ENCODE measurements around the gene BTBD2. TPM values are rescaled to one million over a fixed set of nuclear protein-coding genes. Genes with fewer than 3 reads are reported as not detected.

The BTBD2 gene
- total RNA-seq, 1 experiment from 2014 or later = 36.4 TPM

- Histone ChIP-seq H3K4me3 (no peak overlapping the region), H3K9me3 (no peaks in the 10 kb centered on the region), H3K27me3 (no peaks in the 10 kb centered on the region), H3K36me3 (no peaks in the 10 kb centered on the region)
- no peak for DNase-seq
Measured at GRCh38 chr19:1984357-1984756, 31.2 kb downstream of the BTBD2 start.

GRCh38 chr19:1981253-1981652, 34.3 kb downstream of the BTBD2 start:
- Histone ChIP-seq H3K9me3 (no peaks in the 10 kb centered on the region), H3K27me3 (no peaks in the 10 kb centered on the region), H3K36me3 (no peaks in the 10 kb centered on the region), H3K4me3 (no peak overlapping the region)
- DNase-seq = no peak

DNA sequence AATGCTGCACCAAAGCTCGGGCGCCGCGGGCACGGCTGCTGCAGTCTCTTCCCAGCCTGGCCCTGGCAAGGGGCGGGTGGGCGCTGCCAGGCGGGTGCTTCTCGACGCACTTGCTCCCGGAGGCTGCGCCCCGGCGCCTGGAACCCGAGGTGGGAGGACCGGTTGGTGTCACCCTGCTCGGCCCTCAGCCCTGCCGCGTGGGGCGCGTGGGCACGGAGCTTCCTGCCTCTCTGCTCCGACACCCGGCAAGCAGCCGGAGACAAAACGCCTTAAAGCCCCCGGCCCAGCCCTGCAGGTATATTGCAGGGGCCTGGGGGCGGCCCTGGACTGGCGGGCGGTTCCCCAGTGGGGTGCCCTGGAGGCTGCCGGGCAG, 34.7 kb downstream of the BTBD2 start:
- Histone ChIP-seq H3K4me3 (no peak overlapping the region), H3K36me3 (no peaks in the 10 kb centered on the region), H3K9me3 (no peaks in the 10 kb centered on the region), H3K27me3 (no peaks in the 10 kb centered on the region)
- no peak for DNase-seq

DNA sequence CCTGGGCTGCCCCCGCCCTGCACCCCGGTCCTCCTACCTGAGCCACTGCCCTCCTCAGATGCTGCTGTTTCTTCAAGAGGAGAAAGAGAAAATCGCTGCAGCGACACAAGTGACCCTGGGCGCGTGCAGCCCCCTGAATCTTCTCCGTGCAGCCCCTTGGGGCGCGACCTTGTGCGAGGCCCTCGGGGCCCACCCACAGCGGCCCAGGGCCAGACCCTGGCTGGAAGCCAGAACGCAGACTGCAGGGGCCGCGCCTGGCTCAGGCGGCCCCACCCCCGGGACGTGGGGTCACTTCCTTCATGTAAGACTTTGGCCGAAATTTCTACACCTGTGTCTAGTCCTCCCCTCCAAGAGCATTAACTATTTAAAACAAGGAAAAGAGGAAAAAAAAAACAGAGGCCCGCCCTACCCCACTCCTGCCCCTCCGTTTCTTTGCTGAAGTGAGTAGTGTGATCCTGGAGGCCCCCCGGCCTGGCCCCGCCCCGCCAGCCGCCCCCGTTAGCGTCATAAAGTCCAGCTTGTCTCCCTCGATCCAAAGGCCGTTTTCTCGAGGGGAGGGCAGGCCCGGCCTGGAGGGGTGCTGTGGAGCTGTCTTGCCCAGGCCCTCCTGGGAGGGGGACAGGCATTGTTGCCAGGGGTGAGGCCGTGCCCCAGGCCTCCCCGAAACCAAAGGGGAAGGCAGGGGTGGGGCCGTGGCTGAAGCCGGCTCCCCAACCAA, 35.3 kb downstream of the BTBD2 start:
- H3K9me3 ChIP-seq = no peaks in the 10 kb centered on the region
- no peaks in the 10 kb centered on the region for H3K27me3 ChIP-seq
- no peak for DNase-seq
- no peak overlapping the region for H3K4me3 ChIP-seq
- H3K36me3 ChIP-seq = no peaks in the 10 kb centered on the region

GRCh38 chr19:1979642-1980041, 35.9 kb downstream of the BTBD2 start:
- Histone ChIP-seq H3K36me3 (no peaks in the 10 kb centered on the region), H3K27me3 (no peaks in the 10 kb centered on the region), H3K4me3 (no peak overlapping the region), H3K9me3 (no peaks in the 10 kb centered on the region)
- DNase-seq = no peak

DNA sequence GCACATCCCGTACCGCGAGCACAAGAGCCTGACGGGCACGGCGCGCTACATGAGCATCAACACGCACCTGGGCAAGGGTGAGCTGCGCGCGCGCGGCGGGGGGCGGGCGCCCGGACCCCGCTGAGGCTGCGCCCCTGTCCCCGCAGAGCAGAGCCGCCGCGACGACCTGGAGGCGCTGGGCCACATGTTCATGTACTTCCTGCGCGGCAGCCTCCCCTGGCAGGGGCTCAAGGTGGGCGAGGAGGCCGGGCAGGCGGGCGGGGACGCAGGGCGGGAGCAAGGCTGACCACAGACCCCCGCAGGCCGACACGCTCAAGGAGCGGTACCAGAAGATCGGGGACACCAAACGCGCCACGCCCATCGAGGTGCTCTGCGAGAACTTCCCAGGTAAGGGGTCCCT, 36.5 kb downstream of the BTBD2 start:
- H3K4me3 ChIP-seq = no peak overlapping the region
- no peak for DNase-seq
- H3K27me3 ChIP-seq = no peaks in the 10 kb centered on the region
- no peaks in the 10 kb centered on the region for H3K36me3 ChIP-seq
- H3K9me3 ChIP-seq = no peaks in the 10 kb centered on the region

DNA sequence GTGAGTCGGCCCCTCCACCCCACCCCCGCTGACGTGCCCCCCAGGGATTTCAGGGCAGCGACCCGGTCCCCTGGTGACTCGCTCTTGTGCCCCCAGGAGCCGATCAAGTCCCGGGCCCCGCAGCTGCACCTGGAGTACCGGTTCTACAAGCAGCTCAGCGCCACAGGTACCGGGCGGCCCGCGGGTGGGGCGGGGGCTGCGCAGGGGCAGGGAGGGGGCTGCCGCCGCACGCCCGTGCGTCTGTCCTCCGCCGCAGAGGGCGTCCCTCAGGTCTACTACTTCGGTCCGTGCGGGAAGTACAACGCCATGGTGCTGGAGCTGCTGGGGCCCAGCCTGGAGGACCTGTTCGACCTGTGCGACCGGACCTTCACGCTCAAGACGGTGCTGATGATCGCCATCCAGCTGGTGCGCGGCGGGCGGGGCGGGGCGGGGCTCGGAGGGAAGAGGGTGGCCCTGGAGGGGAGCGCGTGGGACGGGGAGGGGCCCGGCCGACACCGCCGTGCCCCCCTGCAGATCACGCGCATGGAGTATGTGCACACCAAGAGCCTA, 37.1 kb downstream of the BTBD2 start:
- H3K4me3 ChIP-seq = no peak overlapping the region
- no peaks in the 10 kb centered on the region for H3K36me3 ChIP-seq
- no peaks in the 10 kb centered on the region for H3K9me3 ChIP-seq
- DNase-seq = no peak
- H3K27me3 ChIP-seq = no peaks in the 10 kb centered on the region

- H3K36me3 ChIP-seq = no peaks in the 10 kb centered on the region
- DNase-seq = no peak
- H3K27me3 ChIP-seq = no peaks in the 10 kb centered on the region
- H3K9me3 ChIP-seq = no peaks in the 10 kb centered on the region
- H3K4me3 ChIP-seq = no peak overlapping the region
Measured at GRCh38 chr19:1977120-1977519, 38.4 kb downstream of the BTBD2 start.

DNA sequence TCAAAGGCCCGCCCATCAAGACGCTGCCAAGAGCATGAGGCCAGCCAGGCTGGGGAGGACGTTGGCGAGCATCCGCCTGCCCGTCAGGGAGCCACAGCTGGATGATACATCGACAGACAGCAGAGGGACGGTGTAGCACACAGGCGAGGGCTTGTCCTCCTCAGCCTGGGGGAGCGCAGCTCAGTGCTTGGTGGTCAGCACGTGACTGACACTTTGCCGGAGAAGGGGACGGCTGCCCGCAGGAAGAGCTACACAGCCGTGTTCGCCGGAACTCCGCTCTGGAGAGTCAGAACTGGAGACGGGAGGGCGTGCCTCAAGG, 40.4 kb downstream of the BTBD2 start:
- Histone ChIP-seq H3K27me3 (no peaks in the 10 kb centered on the region), H3K9me3 (no peaks in the 10 kb centered on the region), H3K36me3 (no peaks in the 10 kb centered on the region), H3K4me3 (no peak overlapping the region)
- DNase-seq = no peak

GRCh38 chr19:1974381-1975161, 40.9 kb downstream of the BTBD2 start:
- DNase-seq = no peak
- Histone ChIP-seq H3K36me3 (no peaks in the 10 kb centered on the region), H3K27me3 (no peaks in the 10 kb centered on the region)

DNA sequence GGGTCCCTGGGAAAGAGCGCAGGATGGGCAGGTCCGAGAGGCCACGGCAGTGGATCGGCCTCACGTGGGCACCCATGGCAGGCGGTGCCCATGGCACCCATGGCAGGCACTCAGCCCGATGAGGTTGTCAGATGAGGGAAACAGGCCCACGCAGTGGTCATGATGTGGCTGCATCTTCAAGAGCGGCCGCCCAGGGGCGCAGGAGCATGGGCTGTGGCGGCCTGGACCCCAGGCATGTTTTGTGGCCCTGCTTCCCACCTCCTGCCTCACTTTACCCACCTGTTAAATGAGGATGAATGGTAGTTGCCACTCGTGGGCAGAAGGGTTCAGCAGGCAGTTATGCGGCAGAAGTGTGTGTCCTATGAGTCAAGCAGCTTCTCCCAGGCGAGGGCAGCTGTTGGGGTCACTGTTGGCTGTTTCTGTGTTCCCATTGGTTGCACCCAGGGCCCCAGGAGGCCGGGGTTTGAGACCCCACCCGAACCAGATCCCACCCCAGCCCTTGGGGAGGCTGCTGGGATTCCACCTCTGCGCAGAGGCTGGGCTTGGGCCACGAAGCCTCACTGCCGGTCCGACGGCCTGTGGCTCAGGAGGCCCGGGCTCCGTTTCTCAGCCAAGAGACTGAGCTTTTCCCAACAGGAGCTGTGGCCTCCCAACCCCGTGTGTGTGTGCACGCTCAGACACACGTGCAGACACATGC, 44.6 kb downstream of the BTBD2 start:
- no peak for DNase-seq
- no peaks in the 10 kb centered on the region for H3K9me3 ChIP-seq
- H3K4me3 ChIP-seq = no peak overlapping the region
- H3K27me3 ChIP-seq = no peaks in the 10 kb centered on the region
- H3K36me3 ChIP-seq = no peaks in the 10 kb centered on the region

More at GRCh38 chr19:1974381-1975161, 40.9 kb downstream of the BTBD2 start:
- H3K9me3 ChIP-seq = no peaks in the 10 kb centered on the region
- H3K4me3 ChIP-seq = no peak overlapping the region

- DNase-seq = no peak
- no peaks in the 10 kb centered on the region for H3K27me3 ChIP-seq
- no peak overlapping the region for H3K4me3 ChIP-seq
- H3K36me3 ChIP-seq = no peaks in the 10 kb centered on the region
- H3K9me3 ChIP-seq = no peaks in the 10 kb centered on the region
Measured at GRCh38 chr19:1970003-1970805, 45.3 kb downstream of the BTBD2 start.

GRCh38 chr19:1969176-1970002, 46.1 kb downstream of the BTBD2 start:
- Histone ChIP-seq H3K36me3 (no peaks in the 10 kb centered on the region), H3K27me3 (no peaks in the 10 kb centered on the region), H3K4me3 (no peak overlapping the region), H3K9me3 (no peaks in the 10 kb centered on the region)
- no peak for DNase-seq

DNA sequence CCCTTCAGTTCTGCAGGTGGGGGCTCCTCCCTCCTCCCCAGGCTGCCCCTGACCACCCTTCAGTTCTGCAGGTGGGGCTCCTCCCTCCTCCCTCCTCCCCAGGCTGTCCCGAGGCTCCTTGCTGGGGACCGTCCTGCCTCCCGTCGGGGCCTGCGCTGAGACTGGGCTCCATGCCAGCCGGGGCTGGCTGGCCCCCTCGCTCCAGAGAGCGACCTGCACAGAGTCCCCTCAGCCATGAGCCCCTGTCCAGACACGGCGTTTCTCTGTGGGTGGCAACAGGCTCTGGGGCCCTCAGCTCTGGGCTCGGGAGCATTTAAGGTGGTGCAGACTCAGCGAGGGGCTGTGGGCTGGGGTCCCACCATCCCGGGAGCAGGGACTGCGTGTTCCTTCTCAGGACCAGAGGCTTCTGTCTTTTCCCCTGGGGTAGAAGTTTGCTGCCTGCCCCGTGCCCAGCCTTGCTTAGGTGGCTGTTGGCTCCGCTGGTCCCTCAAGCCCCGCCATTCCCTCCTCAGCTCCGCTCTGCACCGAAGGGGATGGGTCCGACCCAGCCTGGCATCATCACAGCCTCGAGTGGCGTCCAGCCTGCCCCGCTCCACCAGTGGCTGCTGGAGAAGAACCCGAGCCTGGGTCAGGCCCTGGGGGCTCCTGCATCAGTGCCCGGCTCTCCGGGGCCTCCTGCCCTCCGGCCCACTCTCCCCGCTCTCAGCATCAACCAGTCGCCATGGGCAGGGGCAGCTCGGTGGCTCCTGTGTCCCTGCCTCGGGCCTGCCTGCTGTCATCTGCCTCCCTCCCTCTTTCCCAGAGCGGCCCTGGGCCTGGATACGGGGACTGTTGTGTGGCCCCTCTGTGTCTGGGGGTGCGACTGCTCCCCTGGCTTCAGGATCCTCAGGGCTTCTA, 47.0 kb downstream of the BTBD2 start:
- DNase-seq = no peak
- Histone ChIP-seq H3K9me3 (no peaks in the 10 kb centered on the region), H3K27me3 (no peaks in the 10 kb centered on the region), H3K36me3 (no peaks in the 10 kb centered on the region), H3K4me3 (no peak overlapping the region)

GRCh38 chr19:1967087-1967608, 48.4 kb downstream of the BTBD2 start:
- Histone ChIP-seq H3K27me3 (no peaks in the 10 kb centered on the region), H3K36me3 (no peaks in the 10 kb centered on the region), H3K4me3 (no peak overlapping the region), H3K9me3 (no peaks in the 10 kb centered on the region)
- DNase-seq = no peak
